ENCODE measurements around the gene BBOX1. TPM values are rescaled to one million over a fixed set of nuclear protein-coding genes. Genes with fewer than 3 reads are reported as not detected.

Gene BBOX1
- total RNA-seq, 2 experiments from 2014 or later, result not detected

DNA sequence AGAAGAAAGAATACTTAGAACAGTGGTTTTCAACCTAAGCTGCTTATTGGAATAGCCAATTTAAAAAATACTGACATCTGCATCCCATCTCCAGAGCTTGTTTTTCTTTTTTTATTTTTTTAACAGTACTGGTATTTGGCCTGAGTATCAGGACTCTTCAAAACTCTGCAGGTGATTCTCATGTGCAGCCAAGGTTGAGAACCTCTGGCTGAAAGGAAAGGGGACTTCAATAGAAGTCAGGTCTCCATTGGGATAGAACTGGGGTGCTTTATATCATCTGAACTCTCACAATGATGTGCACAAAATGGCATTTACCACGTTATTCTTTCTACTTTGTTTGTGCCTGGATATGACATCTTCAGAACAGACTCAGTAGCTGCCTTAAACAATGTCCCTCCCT lies 55.3 kb downstream of the BBOX1 start:
- Mint-ChIP-seq H3K4me1 (ENCODE audit: low read depth) (no peaks in the 10 kb centered on the region), H3K27ac (no peak overlapping the region), H3K9me3 (peaks cover 8% of the 10 kb centered on the region), H3K27me3 (no peaks in the 10 kb centered on the region), H3K4me3 (no peak overlapping the region), H3K36me3 (no peaks in the 10 kb centered on the region)
- no peak for DNase-seq
- CTCF ChIA-PET, result no interaction called here
- intact Hi-C loops (cut with micrococcal nuclease), result no loop called here
- POLR2A ChIA-PET, result no interaction called here

DNA sequence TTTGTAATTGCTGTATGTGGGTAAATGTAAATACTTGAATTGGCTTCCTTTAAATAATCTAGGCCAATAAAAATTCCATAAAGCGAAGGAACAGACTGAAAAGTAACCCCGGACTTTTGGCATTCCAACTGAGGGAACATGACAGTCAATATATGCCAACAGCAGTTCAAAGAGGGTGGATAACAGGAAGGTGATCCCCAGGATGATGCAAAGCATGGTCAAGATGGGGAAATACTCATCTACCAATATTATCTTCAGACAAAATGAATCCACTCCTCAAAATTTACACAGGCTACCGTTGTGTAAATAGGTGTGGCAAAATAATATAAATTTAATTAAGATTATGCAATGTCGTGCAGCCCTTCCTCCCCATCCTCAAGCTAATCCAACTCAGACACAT lies 56.9 kb downstream of the BBOX1 start:
- H3K4me3 Mint-ChIP-seq, result no peak overlapping the region
- H3K27me3 Mint-ChIP-seq, result no peaks in the 10 kb centered on the region
- CTCF ChIA-PET, result no interaction called here
- no peak overlapping the region for H3K27ac Mint-ChIP-seq
- POLR2A ChIA-PET, result no interaction called here
- no peaks in the 10 kb centered on the region for H3K36me3 Mint-ChIP-seq
- DNase-seq, result no peak
- no peaks in the 10 kb centered on the region for H3K4me1 Mint-ChIP-seq (ENCODE audit: low read depth)
- no peaks in the 10 kb centered on the region for H3K9me3 Mint-ChIP-seq
- intact Hi-C loops (cut with micrococcal nuclease), result no loop called here

DNA sequence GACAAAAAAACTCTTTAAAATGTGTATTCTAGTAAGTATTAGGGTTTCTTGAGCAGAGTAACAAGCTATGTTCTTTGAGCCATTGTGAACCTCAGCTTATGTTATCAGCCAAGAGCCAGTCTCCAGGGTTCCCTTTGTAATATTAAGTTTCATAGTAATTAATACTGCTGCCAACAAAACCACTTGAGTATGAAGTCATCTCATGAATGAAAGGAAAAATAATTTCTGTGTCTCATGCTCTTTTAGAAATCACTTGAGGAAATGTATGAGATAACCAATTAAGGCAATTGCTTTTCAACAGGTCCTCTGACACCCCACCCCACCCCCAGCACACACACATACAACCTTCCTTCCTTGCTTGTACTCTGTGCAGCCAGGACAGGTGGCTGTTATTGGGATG lies 59.9 kb downstream of the BBOX1 start:
- Mint-ChIP-seq H3K4me1 (ENCODE audit: low read depth) (no peaks in the 10 kb centered on the region), H3K9me3 (no peaks in the 10 kb centered on the region), H3K27me3 (no peaks in the 10 kb centered on the region), H3K4me3 (no peak overlapping the region), H3K36me3 (no peaks in the 10 kb centered on the region), H3K27ac (no peak overlapping the region)
- ChIA-PET POLR2A (no interaction called here), CTCF (no interaction called here)
- DNase-seq, result no peak
- intact Hi-C loops (cut with micrococcal nuclease), result no loop called here

DNA sequence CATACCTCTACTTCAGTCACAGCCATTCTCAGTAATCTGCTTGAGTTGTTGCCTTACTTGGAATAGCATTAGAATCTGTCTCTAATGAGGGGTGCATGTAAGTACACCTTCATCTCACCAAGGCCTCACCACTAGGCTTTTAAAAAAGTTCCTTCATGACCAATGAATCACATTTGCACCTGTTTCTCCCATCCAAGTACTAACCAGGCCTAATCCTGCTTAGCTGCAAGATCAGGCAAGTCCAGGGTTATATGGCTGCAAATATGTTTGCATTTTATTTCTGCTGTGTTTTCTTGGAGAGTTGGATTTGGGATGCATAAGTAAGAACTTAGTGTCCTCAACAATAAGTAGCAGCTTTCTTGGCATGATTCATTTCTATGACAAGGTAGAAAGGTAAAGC lies 66.9 kb downstream of the BBOX1 start:
- CTCF ChIA-PET, result no interaction called here
- Mint-ChIP-seq H3K27ac (no peak overlapping the region), H3K27me3 (no peaks in the 10 kb centered on the region), H3K9me3 (no peaks in the 10 kb centered on the region), H3K4me3 (no peak overlapping the region), H3K36me3 (no peaks in the 10 kb centered on the region), H3K4me1 (ENCODE audit: low read depth) (no peaks in the 10 kb centered on the region)
- intact Hi-C loops (cut with micrococcal nuclease), result no loop called here
- POLR2A ChIA-PET, result no interaction called here
- no peak for DNase-seq

DNA sequence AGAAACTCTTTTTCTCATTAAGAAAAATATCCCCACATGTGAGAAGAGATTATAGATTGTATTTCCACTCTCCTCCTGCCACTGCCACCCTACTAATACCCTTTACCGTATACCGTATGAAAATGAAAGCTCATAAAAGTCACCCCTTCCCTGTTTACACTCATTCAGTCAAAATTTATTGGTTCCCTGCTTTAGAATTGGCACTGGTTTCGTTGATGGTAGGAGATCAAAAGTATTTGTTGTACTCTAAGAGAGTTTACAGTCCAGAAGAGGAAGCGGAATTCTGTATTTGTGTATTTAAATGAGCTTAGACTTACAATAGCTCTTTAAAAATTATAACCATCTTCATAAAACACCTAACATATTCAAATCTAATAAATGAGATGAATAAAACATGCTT lies 68.2 kb downstream of the BBOX1 start:
- no peaks in the 10 kb centered on the region for H3K4me1 Mint-ChIP-seq (ENCODE audit: low read depth)
- intact Hi-C loops (cut with micrococcal nuclease), result no loop called here
- no peak for DNase-seq
- H3K27ac Mint-ChIP-seq, result no peak overlapping the region
- H3K9me3 Mint-ChIP-seq, result no peaks in the 10 kb centered on the region
- ChIA-PET POLR2A (no interaction called here), CTCF (no interaction called here)
- no peaks in the 10 kb centered on the region for H3K27me3 Mint-ChIP-seq
- no peaks in the 10 kb centered on the region for H3K36me3 Mint-ChIP-seq
- H3K4me3 Mint-ChIP-seq, result no peak overlapping the region

GRCh38 chr11:27111896-27112295 lies 71.3 kb downstream of the BBOX1 start:
- ChIA-PET POLR2A (no interaction called here), CTCF (no interaction called here)
- no peak for DNase-seq
- Mint-ChIP-seq H3K27me3 (no peaks in the 10 kb centered on the region), H3K36me3 (no peaks in the 10 kb centered on the region), H3K9me3 (no peaks in the 10 kb centered on the region), H3K4me1 (ENCODE audit: low read depth) (no peaks in the 10 kb centered on the region), H3K4me3 (no peak overlapping the region), H3K27ac (no peak overlapping the region)
- intact Hi-C loops (cut with micrococcal nuclease), result no loop called here

DNA sequence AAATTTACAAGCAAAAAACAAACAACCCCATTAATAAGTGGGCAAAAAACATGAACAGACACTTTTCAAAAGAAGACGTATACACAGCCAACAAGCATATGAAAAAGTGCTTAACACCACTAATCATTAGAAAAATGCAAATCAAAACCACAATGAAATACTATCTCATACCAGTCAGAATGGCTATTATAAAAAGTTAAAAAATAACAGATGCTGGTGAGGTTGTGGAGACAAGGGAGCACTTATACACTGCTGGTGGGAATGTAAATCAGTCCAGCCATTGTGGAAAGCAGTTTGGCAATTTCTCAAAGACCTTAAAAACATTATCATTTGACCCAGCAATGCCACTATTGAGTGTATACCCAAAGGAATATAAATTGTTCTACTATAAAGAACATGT lies 72.3 kb downstream of the BBOX1 start:
- Mint-ChIP-seq H3K4me1 (ENCODE audit: low read depth) (no peaks in the 10 kb centered on the region), H3K4me3 (no peak overlapping the region), H3K9me3 (no peaks in the 10 kb centered on the region), H3K36me3 (no peaks in the 10 kb centered on the region), H3K27me3 (no peaks in the 10 kb centered on the region), H3K27ac (no peak overlapping the region)
- intact Hi-C loops (cut with micrococcal nuclease), result no loop called here
- ChIA-PET CTCF (no interaction called here), POLR2A (no interaction called here)
- DNase-seq, result no peak

- H3K36me3 Mint-ChIP-seq, result no peaks in the 10 kb centered on the region
- H3K4me1 Mint-ChIP-seq (ENCODE audit: low read depth), result no peaks in the 10 kb centered on the region
- no peak overlapping the region for H3K27ac Mint-ChIP-seq
- no peaks in the 10 kb centered on the region for H3K27me3 Mint-ChIP-seq
- POLR2A ChIA-PET, result no interaction called here
- H3K4me3 Mint-ChIP-seq, result no peak overlapping the region
- intact Hi-C loops (cut with micrococcal nuclease), result no loop called here
- CTCF ChIA-PET, result no interaction called here
- no peak for DNase-seq
- no peaks in the 10 kb centered on the region for H3K9me3 Mint-ChIP-seq
Observed at GRCh38 chr11:27115051-27115650, 74.5 kb downstream of the BBOX1 start.

GRCh38 chr11:27116684-27117083 lies 76.1 kb downstream of the BBOX1 start:
- CTCF ChIA-PET, result no interaction called here
- H3K36me3 Mint-ChIP-seq, result no peaks in the 10 kb centered on the region
- intact Hi-C loops (cut with micrococcal nuclease), result no loop called here
- POLR2A ChIA-PET, result no interaction called here
- DNase-seq, result no peak
- no peaks in the 10 kb centered on the region for H3K4me1 Mint-ChIP-seq (ENCODE audit: low read depth)
- no peaks in the 10 kb centered on the region for H3K27me3 Mint-ChIP-seq
- no peak overlapping the region for H3K4me3 Mint-ChIP-seq
- H3K9me3 Mint-ChIP-seq, result no peaks in the 10 kb centered on the region
- H3K27ac Mint-ChIP-seq, result no peak overlapping the region

DNA sequence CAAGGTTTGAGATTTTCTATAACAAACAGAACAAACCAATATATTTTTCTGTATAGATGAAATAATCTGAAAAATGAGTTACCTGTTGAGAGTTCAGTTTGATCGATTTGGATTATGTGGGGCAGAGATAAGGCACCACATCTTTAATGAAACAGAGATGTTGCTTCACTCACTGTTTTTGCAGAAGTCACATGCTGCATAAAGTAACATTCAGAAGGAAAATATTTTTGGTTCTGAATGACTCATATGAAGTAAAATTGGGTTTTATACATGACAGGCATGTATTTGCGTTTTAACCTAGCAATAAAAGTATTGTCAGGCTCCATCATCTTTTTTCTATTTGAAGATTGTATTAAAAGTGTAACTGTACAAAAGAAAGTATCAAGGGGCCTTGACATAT lies 77.8 kb downstream of the BBOX1 start:
- DNase-seq, result no peak
- intact Hi-C loops (cut with micrococcal nuclease), result no loop called here
- Mint-ChIP-seq H3K9me3 (no peaks in the 10 kb centered on the region), H3K27me3 (no peaks in the 10 kb centered on the region), H3K27ac (no peak overlapping the region), H3K4me1 (ENCODE audit: low read depth) (no peaks in the 10 kb centered on the region), H3K36me3 (no peaks in the 10 kb centered on the region), H3K4me3 (no peak overlapping the region)
- CTCF ChIA-PET, result no interaction called here
- POLR2A ChIA-PET, result no interaction called here

DNA sequence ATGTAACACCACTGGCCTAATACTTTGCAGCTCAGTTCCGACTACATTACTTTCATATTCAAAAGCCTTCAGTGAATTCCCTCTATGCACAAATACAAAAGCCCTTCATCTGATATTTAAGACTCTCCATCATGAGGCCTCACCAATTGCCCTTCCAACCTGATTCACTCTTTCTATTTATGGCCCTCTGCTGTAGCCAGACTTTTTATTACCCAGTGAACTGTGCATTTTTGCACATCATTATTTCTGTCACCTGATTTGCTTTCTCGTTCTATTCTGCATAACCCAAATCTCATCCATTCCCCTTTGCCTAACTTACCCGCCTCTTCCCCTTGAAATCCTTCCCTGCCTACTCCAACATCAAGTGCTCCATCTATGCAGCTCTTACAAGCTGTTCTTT lies 78.3 kb downstream of the BBOX1 start:
- CTCF ChIA-PET, result no interaction called here

GRCh38 chr11:27119396-27119795 lies 78.8 kb downstream of the BBOX1 start:
- ChIA-PET POLR2A (no interaction called here), CTCF (interaction anchor here (1.3 kb wide), 1 partner anchor 9 kb away, joined by 4 read pairs; no protein-coding TSS in a partner anchor)
- Mint-ChIP-seq H3K36me3 (no peaks in the 10 kb centered on the region), H3K27ac (no peak overlapping the region), H3K27me3 (no peaks in the 10 kb centered on the region), H3K4me1 (ENCODE audit: low read depth) (no peaks in the 10 kb centered on the region), H3K9me3 (no peaks in the 10 kb centered on the region), H3K4me3 (no peak overlapping the region)
- DNase-seq, result no peak
- intact Hi-C loops (cut with micrococcal nuclease), result no loop called here

More for the DNA sequence above, 78.3 kb downstream of the BBOX1 start:
- DNase-seq, result no peak
- no peak overlapping the region for H3K4me3 Mint-ChIP-seq
- POLR2A ChIA-PET, result no interaction called here
- no peaks in the 10 kb centered on the region for H3K4me1 Mint-ChIP-seq (ENCODE audit: low read depth)
- H3K27ac Mint-ChIP-seq, result no peak overlapping the region
- no peaks in the 10 kb centered on the region for H3K27me3 Mint-ChIP-seq
- H3K9me3 Mint-ChIP-seq, result no peaks in the 10 kb centered on the region
- H3K36me3 Mint-ChIP-seq, result no peaks in the 10 kb centered on the region
- intact Hi-C loops (cut with micrococcal nuclease), result no loop called here

- Mint-ChIP-seq H3K4me1 (ENCODE audit: low read depth) (no peaks in the 10 kb centered on the region), H3K27me3 (no peaks in the 10 kb centered on the region), H3K4me3 (no peak overlapping the region), H3K36me3 (no peaks in the 10 kb centered on the region), H3K9me3 (no peaks in the 10 kb centered on the region), H3K27ac (no peak overlapping the region)
- POLR2A ChIA-PET, result no interaction called here
- DNase-seq, result no peak
- intact Hi-C loops (cut with micrococcal nuclease), result no loop called here
- CTCF ChIA-PET, result interaction anchor here (1.3 kb wide), 1 partner anchor 9 kb away, joined by 4 read pairs; no protein-coding TSS in a partner anchor
Observed at GRCh38 chr11:27120211-27120610, 79.6 kb downstream of the BBOX1 start.

DNA sequence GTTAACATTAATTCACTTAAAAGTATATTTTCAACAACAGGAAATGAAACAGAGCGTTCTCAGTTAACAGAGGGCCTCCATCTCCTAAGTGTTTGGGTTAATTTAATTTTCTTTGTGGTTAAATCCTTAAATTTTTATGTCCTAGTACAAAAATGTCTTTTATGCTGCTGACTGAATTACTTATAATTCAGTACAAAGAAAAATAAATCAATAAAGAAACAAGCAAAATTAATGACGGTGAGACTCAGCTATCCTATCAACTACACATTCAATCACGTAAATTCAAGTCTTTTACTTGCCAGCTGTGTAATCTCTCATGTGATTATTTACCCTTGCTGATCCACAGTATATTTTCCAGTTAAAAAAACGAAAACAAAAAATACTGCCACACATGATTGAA lies 81.4 kb downstream of the BBOX1 start:
- no peak for DNase-seq
- Mint-ChIP-seq H3K36me3 (no peaks in the 10 kb centered on the region), H3K4me1 (ENCODE audit: low read depth) (no peaks in the 10 kb centered on the region), H3K9me3 (no peaks in the 10 kb centered on the region), H3K27ac (no peak overlapping the region), H3K4me3 (no peak overlapping the region), H3K27me3 (no peaks in the 10 kb centered on the region)
- intact Hi-C loops (cut with micrococcal nuclease), result no loop called here
- POLR2A ChIA-PET, result no interaction called here
- CTCF ChIA-PET, result no interaction called here

Measured in activated CD4-positive, alpha-beta memory T cell treated with anti-CD3 and anti-CD28 coated beads for 36 hours (primary cell).